ENCODE measurements around the gene ACTL10.
"Not testable (repeated sequence)": the region's sequence is repeated elsewhere in the genome, so short reads cannot be mapped to it uniquely, and the experiment has no call there.

The ACTL10 gene

DNA sequence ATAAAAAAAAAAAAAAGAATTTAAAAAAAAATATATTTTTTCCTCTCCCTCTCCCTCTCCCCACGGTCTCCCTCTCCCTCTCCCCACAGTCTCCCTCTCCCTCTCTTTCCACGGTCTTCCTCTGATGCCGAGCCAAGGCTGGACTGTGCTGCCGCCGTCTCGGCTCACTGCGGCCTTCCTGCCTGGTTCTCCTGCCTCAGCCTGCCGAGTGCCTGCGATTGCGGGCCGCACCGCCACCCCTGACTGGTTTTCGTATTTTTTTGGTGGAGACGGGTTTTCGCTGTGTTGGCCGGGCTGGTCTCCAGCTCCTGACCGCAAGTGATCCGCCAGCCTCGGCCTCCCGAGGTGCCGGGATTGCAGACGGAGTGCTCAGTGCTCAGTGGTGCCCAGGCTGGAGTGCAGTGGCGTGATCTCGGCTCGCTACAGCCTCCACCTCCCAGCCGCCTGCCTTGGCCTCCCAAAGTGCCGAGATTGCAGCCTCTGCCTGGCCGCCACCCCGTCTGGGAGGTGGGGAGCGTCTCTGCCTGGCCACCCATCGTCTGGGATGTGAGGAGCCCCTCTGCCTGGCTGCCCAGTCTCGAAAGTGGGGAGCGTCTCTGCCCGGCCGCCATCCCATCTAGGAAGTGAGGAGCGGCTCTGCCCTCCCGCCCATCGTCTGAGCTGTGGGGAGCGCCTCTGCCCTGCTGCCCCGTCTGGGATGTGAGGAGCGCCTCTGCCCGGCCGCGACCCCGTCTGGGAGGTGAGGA is 34.1 kb downstream of the ACTL10 start:
- not testable (repeated sequence) for DNase-seq

DNA sequence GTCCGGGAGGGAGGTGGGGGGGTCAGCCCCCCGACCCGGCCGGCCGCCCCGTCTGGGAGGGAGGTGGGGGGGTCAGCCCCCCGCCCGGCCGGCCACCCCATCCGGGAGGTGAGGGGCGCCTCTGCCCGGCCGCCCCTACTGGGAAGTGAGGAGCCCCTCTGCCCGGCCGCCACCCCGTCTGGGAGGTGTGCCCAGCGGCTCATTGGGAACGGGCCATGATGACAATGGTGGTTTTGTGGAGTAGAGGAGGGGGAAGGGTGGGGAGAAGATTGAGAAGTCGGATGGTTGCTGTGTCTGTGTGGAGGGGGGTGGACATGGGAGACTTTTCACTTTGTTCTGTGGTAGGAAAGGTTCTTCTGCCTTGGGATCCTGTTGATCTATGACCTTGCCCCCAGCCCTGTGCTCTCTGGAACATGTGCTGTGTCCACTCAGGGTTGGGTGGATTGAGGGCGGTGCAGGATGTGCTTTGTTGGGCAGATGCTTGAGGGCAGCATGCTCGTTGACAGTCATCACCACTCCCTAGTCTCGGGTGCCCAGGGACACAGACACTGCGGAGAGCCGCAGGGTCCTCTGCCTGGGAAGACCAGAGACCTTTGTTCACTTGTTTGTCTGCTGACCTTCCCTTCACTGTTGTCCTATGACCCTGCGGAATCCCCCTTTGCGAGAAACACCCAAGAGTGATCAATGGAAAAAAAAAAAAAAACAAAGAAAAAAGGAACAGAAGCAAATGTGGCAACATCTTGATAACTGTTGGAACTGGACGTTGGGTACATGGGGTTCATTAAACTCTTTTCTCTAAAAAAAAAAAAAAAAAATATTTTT is 35.1 kb downstream of the ACTL10 start:
- DNase-seq = no peak

DNA sequence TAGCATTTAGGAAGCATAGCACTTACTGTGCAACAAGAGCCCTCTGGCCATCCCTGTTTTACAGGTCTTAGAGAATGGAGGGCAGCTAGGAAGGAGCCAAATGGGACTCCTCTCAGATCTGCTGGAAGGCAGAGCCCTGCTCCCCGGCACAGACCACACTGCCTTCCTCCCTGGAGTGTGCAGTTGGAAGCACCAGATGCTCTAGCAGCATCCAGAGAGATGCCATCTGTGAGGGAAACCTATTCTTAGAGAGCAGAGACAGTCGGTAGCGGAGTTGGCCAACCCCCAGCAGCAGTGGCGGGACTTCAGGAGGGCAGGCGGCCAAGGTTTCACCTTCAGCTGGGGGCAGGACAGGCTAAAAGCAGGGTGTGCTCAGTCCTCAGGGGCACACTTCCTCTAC is 36.1 kb downstream of the ACTL10 start:
- DNase-seq = no peak

DNA sequence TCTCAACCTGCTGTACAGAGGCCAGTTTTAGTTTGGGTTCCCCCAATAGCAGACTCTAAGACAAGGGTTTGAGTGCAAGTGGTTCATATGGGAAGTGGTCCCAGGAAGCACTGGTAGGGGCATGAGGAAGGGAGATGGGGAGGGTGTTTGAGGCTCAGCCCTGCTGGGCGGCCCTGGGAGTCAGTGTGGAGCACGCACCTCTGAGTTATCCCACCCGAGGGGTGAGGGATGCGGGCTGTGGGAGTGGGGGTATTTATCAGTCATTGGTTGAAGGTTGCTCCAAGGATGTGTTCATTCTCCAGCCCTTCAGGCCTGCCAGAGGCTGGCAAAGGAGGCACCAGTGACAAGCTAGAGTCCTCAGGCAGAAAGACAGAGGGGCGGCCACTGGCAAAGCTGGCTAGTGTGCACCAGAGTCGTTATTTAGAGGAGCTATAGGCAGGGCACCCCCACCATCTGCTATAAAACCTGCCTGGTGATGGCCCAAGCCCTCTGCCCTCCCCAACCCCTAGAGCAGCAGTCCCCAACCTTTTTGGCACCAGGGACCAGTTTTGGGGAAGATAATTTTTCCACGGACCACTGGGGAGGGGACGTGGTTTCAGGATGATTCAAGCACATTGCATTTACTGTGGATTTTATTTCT is 36.9 kb downstream of the ACTL10 start:
- DNase-seq = no peak

DNA sequence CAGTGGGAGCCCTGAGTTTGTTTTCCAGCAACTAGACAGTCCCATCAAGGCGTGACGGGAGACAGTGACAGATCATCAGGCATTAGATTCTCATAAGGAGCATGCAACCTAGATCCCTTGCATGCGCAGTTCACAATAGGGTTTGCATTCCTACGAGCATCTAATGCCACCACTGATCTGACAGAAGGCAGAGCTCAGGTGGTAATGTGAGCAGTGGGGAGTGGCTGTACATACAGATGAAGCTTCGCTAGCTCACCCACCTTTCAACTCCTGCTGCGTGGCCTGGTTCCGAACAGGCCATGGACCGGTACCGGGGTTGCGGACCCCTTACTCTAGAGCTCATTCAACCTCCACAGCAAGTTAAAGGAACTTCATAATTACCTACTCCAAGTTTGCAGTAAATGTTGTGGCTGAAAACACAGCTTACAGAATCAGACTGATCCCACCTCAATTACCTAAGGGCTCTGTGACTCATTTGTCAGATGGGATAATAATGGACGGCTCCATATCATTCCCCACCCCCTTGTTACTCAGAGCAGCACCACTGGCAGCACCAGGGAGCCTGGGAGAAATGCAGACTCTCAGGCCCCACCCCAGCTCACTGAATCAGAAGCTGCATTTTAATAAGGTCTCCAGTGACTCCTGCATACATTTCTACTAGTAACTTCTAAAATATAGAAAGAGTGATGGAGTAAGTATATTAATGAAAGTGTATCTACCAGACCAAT is 37.6 kb downstream of the ACTL10 start:
- DNase-seq = no peak

DNA sequence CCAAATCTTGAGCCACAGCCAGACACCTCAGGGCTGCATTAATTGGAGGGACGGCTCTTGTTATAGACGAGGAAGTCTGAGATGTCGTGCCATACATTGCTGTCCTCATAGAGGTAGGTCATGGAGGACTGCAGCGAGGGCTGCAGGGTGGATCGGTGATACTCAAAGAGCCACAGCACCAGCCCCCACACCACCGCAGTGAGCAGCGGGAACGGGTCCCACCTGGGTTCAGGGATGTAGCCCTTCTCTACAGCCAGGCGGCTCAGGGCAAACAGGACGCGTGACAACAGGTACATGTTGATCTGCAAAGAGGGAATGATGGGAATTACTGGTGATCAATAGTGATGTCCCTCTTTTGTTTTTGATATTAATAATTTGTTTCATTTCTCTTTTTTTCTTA is 40.9 kb downstream of the ACTL10 start:
- DNase-seq = no peak

DNA sequence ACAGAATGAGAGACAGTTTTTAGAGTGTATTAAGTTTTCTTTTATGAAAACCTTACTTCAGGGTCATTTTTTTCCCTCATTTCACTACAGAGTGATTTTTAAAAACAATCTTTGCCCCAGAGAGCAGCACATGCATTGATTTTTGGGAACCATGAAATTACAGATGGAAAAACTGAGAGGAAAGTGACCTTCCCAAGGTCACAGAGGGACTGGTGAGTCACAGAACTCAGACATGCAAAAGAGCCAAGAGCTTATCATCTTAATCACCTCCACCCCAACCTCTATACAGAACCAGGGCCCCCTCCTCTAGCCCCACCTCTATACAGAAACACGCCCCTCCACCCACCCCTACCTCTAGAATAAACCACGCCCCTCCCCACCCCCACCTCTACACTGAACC is 42.7 kb downstream of the ACTL10 start:
- DNase-seq = no peak

DNA sequence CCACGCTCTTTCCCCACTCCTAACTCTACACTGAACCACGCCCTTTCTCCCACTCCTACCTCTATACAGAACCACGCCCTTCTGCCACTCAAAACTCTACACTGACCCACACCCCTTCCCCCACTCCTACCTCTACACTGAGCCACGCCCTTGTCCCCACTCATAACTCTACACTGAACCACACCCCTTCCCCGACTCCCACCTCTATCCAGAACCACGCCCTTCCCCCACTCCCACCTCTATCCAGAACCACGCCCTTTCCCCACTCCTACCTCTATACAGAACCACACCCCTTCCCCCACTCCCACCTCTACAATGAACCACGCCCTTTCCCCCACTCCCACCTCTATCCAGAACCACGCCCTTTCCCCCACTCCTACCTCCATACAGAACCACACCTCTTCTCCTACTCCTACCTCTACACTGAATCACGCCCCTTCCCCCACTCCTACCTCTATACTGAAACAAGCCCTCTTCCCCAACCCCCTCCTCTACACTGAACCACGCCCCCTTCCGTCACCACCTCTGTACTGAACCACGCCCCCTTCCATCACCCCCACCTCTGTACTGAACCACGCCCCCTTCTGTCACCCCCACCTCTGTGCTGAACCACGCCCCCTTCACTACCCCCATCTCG is 43.3 kb downstream of the ACTL10 start:
- no peak for DNase-seq

DNA sequence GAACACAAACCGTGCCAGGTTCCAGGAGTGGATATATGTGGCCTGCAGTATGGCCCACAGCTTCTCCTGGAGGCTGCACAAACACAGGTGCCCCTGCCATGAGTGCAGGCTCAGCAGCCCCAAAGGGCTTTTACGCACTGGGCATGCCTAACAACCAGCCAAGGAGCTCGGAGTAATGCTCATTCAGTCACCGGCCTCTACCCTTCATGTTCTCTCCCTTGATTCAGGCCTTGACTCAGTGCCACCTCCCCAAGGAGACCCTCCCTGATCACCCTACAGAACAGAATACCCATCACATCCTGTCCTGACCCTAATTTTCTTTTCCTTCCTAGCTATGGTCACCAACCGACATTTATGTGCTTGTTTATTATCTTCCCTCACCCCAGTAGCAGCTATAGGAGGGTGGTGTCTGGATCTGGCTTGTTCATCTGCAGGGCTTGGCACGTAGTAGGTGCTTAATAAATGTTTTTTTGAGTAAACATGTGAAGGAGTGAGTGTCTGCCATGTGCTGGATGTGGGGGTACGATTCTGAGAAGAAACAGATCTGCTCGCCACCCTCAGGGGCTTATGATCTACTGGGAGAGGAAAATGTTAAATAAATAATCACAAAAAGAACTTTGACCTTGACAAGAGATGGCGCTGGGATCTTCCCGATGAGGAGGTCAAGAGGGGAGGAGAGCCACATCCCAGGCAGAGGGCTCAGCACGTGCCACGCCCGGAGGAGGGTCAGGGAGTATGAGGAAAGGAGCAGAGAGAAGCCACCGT is 44.1 kb downstream of the ACTL10 start:
- DNase-seq = no peak

DNA sequence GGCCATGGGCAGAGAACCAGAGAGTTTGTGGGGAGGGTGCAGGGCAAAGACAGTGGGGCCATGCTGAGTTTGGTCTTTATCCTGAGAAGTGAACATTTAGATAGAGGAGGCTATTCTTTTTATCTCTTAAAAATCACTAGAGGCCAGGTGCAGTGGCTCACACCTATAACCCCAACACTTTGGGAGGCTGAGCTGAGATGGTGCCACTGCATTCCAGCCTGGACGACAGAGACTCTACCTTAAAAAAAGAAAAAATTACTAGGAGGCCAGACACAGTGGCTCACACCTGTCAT is 44.6 kb downstream of the ACTL10 start:
- DNase-seq = no peak

DNA sequence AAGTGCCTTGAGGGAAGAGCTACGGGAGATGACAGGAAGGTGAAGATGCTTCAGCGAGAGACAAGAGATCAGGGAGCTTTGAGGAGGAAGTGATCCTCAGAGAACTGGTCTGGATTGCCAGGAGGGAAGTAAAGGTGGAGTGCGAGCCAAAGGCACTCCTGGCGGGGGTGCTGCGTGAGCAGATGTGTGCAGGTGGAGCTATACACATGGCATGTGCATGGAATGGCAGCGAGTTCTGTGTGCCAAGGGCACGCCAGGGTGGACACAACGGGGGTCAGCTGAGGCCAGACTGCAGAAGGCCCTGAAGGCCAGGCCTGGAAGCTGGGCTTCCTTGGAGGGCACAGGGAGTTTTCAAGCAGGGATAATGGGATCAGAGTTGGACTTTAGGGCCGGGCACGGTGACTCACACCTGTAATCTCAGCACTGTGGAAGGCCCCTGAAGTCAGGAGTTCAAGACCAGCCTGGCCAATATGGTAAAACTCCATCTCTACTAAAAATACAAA is 47.2 kb downstream of the ACTL10 start:
- DNase-seq = no peak

DNA sequence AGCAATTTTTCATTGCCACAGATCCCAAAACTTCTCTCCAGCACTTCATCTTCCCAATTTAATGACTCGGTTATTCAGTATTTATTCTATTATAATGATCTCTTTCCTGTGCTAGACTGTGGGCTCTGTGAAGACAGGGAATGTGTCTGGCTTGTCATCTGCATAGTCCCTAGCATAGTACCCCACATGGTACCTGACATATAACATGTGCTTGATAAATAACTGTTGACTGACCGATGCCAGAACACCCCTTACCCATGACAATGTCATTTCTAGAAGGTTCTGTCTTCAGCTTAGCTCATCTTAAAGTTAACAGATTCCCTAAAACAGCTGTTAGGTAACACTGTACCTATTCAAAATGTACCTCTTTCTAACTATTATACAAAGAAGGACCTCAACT is 49.8 kb downstream of the ACTL10 start:
- no peak for DNase-seq

Data from CD4-positive, alpha-beta T cell treated with Interleukin-4 for 1 hour (primary cell).